ENCODE results near the gene IGFBP7. TPM values are rescaled to one million over a fixed set of nuclear protein-coding genes. Genes with fewer than 3 reads are reported as not detected.

IGFBP7 gene
- total RNA-seq, 1 donor from 2014 or later = 7.6 TPM

GRCh38 chr4:57095956-57096355 is 14.2 kb downstream of the IGFBP7 start:
- no peak overlapping the region for H3K27ac Mint-ChIP-seq (ENCODE audit: unreplicated experiment)
- no peak for DNase-seq (ENCODE audit: low spot score)
- peaks cover 6% of the 10 kb centered on the region for H3K4me1 Mint-ChIP-seq (ENCODE audit: unreplicated experiment)
- no peaks in the 10 kb centered on the region for H3K36me3 Mint-ChIP-seq (ENCODE audit: low read depth, unreplicated experiment)
- no peaks in the 10 kb centered on the region for H3K9me3 Mint-ChIP-seq (ENCODE audit: unreplicated experiment)
- no peaks in the 10 kb centered on the region for H3K27me3 Mint-ChIP-seq (ENCODE audit: unreplicated experiment)
- TF ChIP-seq CTCF (IDR thresholded peaks at IDR 0.05; ENCODE audit: unreplicated experiment) = no peak
- no peak overlapping the region for H3K4me3 Mint-ChIP-seq (ENCODE audit: unreplicated experiment)

GRCh38 chr4:57095245-57095644 is 14.9 kb downstream of the IGFBP7 start:
- DNase-seq (ENCODE audit: low spot score) = no peak
- Mint-ChIP-seq H3K27ac (ENCODE audit: unreplicated experiment) (no peak overlapping the region), H3K36me3 (ENCODE audit: low read depth, unreplicated experiment) (no peaks in the 10 kb centered on the region), H3K9me3 (ENCODE audit: unreplicated experiment) (no peaks in the 10 kb centered on the region), H3K4me1 (ENCODE audit: unreplicated experiment) (peaks cover 8% of the 10 kb centered on the region), H3K4me3 (ENCODE audit: unreplicated experiment) (no peak overlapping the region), H3K27me3 (ENCODE audit: unreplicated experiment) (no peaks in the 10 kb centered on the region)
- no peak for TF ChIP-seq CTCF (IDR thresholded peaks at IDR 0.05; ENCODE audit: unreplicated experiment)

GRCh38 chr4:57094832-57095223 is 15.4 kb downstream of the IGFBP7 start:
- TF ChIP-seq CTCF (IDR thresholded peaks at IDR 0.05; ENCODE audit: unreplicated experiment) = no peak
- Mint-ChIP-seq H3K9me3 (ENCODE audit: unreplicated experiment) (no peaks in the 10 kb centered on the region), H3K27me3 (ENCODE audit: unreplicated experiment) (no peaks in the 10 kb centered on the region), H3K27ac (ENCODE audit: unreplicated experiment) (no peak overlapping the region), H3K36me3 (ENCODE audit: low read depth, unreplicated experiment) (peaks cover 4% of the 10 kb centered on the region), H3K4me3 (ENCODE audit: unreplicated experiment) (no peak overlapping the region), H3K4me1 (ENCODE audit: unreplicated experiment) (peaks cover 12% of the 10 kb centered on the region)
- DNase-seq (ENCODE audit: low spot score) = no peak

- Mint-ChIP-seq H3K36me3 (ENCODE audit: low read depth, unreplicated experiment) (peaks cover 4% of the 10 kb centered on the region), H3K27me3 (ENCODE audit: unreplicated experiment) (no peaks in the 10 kb centered on the region), H3K4me3 (ENCODE audit: unreplicated experiment) (no peak overlapping the region), H3K27ac (ENCODE audit: unreplicated experiment) (no peak overlapping the region), H3K9me3 (ENCODE audit: unreplicated experiment) (no peaks in the 10 kb centered on the region), H3K4me1 (ENCODE audit: unreplicated experiment) (peaks cover 17% of the 10 kb centered on the region)
- no peak for DNase-seq (ENCODE audit: low spot score)
- no peak for TF ChIP-seq CTCF (IDR thresholded peaks at IDR 0.05; ENCODE audit: unreplicated experiment)
Observed at GRCh38 chr4:57093845-57094831, 16.0 kb downstream of the IGFBP7 start.

GRCh38 chr4:57091657-57092162 is 18.5 kb downstream of the IGFBP7 start:
- Mint-ChIP-seq H3K9me3 (ENCODE audit: unreplicated experiment) (no peaks in the 10 kb centered on the region), H3K4me1 (ENCODE audit: unreplicated experiment) (peaks cover 17% of the 10 kb centered on the region), H3K27ac (ENCODE audit: unreplicated experiment) (no peak overlapping the region), H3K36me3 (ENCODE audit: low read depth, unreplicated experiment) (peaks cover 4% of the 10 kb centered on the region), H3K4me3 (ENCODE audit: unreplicated experiment) (no peak overlapping the region), H3K27me3 (ENCODE audit: unreplicated experiment) (peaks cover 3% of the 10 kb centered on the region)
- no peak for TF ChIP-seq CTCF (IDR thresholded peaks at IDR 0.05; ENCODE audit: unreplicated experiment)
- DNase-seq (ENCODE audit: low spot score) = no peak
